ENCODE data around the gene FAM168A.

FAM168A gene

DNA sequence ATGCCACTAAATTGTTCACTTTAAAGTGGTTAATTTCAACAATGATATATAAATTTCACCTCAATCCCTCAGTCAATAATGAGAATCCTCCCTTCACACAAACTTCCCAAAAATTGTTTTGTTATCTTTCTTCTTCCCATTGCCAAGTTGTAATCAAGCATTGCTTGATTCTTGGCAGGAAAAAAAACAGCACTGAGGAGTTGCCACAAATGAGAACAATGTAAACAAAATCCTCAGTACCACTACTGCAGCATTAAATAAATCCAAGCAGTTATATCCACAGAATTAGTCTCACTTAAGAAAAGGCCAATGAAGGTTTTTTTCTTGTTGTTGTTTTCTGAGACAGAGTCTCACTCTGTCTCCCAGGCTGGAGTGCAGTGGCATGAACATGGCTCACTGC, 38.2 kb downstream of the FAM168A start:
- TF ChIP-seq, protein P1, sequence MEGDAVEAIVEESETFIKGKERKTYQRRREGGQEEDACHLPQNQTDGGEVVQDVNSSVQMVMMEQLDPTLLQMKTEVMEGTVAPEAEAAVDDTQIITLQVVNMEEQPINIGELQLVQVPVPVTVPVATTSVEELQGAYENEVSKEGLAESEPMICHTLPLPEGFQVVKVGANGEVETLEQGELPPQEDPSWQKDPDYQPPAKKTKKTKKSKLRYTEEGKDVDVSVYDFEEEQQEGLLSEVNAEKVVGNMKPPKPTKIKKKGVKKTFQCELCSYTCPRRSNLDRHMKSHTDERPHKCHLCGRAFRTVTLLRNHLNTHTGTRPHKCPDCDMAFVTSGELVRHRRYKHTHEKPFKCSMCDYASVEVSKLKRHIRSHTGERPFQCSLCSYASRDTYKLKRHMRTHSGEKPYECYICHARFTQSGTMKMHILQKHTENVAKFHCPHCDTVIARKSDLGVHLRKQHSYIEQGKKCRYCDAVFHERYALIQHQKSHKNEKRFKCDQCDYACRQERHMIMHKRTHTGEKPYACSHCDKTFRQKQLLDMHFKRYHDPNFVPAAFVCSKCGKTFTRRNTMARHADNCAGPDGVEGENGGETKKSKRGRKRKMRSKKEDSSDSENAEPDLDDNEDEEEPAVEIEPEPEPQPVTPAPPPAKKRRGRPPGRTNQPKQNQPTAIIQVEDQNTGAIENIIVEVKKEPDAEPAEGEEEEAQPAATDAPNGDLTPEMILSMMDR (IDR thresholded peaks at IDR 0.05; ENCODE audit: low read depth, low read length, missing control alignments): no peak
- in situ Hi-C loops (cut with HindIII; ENCODE audit: low pct_ligation_motif_present, low sequenced_read_pairs): no loop called here

DNA sequence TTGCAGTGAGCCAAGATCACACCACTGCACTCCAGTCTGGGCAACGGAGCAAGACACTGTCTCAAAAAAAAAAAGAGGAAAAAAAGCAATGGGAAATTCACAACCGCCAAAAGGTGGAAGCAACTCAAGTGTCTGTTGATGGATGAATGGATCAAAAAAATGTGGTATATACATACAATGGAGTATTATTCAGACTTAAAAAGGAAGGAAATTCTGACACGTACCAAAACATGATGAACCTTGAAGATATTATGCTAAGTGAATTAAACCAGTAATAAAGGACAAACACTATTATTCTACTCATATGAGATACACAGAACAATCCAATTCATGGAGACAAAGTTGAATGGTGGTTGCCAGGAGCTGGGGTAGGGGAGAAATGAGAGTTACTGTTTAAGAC, 40.9 kb downstream of the FAM168A start:
- no peak overlapping the region for H3K27ac ChIP-seq
- TF ChIP-seq, protein P1 (IDR thresholded peaks at IDR 0.05; ENCODE audit: low read depth, low read length, missing control alignments): no peak
- H3K36me3 ChIP-seq (replicated peaks): no peaks in the 10 kb centered on the region
- H3K27me3 ChIP-seq (replicated peaks): no peaks in the 10 kb centered on the region
- no peak for DNase-seq
- in situ Hi-C loops (cut with HindIII; ENCODE audit: low pct_ligation_motif_present, low sequenced_read_pairs): no loop called here
- no peak overlapping the region for H3K4me3 ChIP-seq (ENCODE audit: low read depth, low read length)

More for the DNA sequence above, 38.2 kb downstream of the FAM168A start:
- Histone ChIP-seq H3K27me3 (replicated peaks) (no peaks in the 10 kb centered on the region), H3K27ac (no peak overlapping the region), H3K4me3 (ENCODE audit: low read depth, low read length) (no peak overlapping the region), H3K36me3 (replicated peaks) (no peaks in the 10 kb centered on the region)
- DNase-seq: no peak

- TF ChIP-seq, protein P1 (IDR thresholded peaks at IDR 0.05; ENCODE audit: low read depth, low read length, missing control alignments): no peak
- in situ Hi-C loops (cut with HindIII; ENCODE audit: low pct_ligation_motif_present, low sequenced_read_pairs): no loop called here
- no peak for DNase-seq
- H3K4me3 ChIP-seq (ENCODE audit: low read depth, low read length): no peak overlapping the region
- H3K27ac ChIP-seq: no peak overlapping the region
- H3K36me3 ChIP-seq (replicated peaks): no peaks in the 10 kb centered on the region
- no peaks in the 10 kb centered on the region for H3K27me3 ChIP-seq (replicated peaks)
Observed at GRCh38 chr11:73555615-73556014, 42.3 kb downstream of the FAM168A start.

- no peaks in the 10 kb centered on the region for H3K36me3 ChIP-seq (replicated peaks)
- in situ Hi-C loops (cut with HindIII; ENCODE audit: low pct_ligation_motif_present, low sequenced_read_pairs): no loop called here
- TF ChIP-seq, protein P1 (IDR thresholded peaks at IDR 0.05; ENCODE audit: low read depth, low read length, missing control alignments): no peak
- H3K4me3 ChIP-seq (ENCODE audit: low read depth, low read length): no peak overlapping the region
- H3K27me3 ChIP-seq (replicated peaks): no peaks in the 10 kb centered on the region
- no peak for DNase-seq
- H3K27ac ChIP-seq: no peak overlapping the region
Observed at GRCh38 chr11:73554671-73555320, 43.1 kb downstream of the FAM168A start.

DNA sequence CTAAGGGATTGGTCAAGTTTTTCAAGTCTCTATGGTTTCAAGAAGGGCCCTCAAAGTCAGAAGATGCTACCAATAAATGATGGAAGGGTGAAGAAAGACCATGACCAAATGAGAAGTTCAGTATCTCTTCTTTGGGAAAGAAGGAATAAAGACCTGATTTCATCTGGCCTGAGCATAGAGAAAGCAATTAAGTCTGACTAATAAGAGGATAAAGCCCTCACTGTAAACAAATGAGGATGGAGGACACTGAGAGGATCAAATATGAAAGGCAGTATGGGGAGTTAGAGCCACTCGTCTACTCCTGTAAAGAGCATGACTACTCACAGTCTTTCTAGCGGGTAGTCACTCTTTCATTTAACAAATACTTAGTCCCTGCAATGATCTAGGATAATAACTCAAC, 44.6 kb downstream of the FAM168A start:
- Histone ChIP-seq H3K27me3 (replicated peaks) (no peaks in the 10 kb centered on the region), H3K27ac (no peak overlapping the region), H3K36me3 (replicated peaks) (no peaks in the 10 kb centered on the region), H3K4me3 (ENCODE audit: low read depth, low read length) (no peak overlapping the region)
- no peak for DNase-seq
- TF ChIP-seq, protein P1 (IDR thresholded peaks at IDR 0.05; ENCODE audit: low read depth, low read length, missing control alignments): no peak
- in situ Hi-C loops (cut with HindIII; ENCODE audit: low pct_ligation_motif_present, low sequenced_read_pairs): no loop called here

- Histone ChIP-seq H3K27ac (no peak overlapping the region), H3K36me3 (replicated peaks) (no peaks in the 10 kb centered on the region), H3K27me3 (replicated peaks) (no peaks in the 10 kb centered on the region), H3K4me3 (ENCODE audit: low read depth, low read length) (no peak overlapping the region)
- in situ Hi-C loops (cut with HindIII; ENCODE audit: low pct_ligation_motif_present, low sequenced_read_pairs): no loop called here
- TF ChIP-seq, protein P1 (IDR thresholded peaks at IDR 0.05; ENCODE audit: low read depth, low read length, missing control alignments): no peak
- DNase-seq: no peak
Observed at GRCh38 chr11:73551677-73552076, 46.2 kb downstream of the FAM168A start.

All from brain microvascular endothelial cell (primary cell).